K562 (cell line): ENCODE data around the gene CNOT10. TPM values are rescaled to one million over a fixed set of nuclear protein-coding genes. Genes with fewer than 3 reads are reported as not detected.

Source experiments
- ATAC-seq: fragments of 200-7000 bp; cut with Tn5 transposase; 3 replicates; pipeline ENCODE4 v1.9.1; 2020; ENCODE audit warnings: moderate library complexity
- BruUV-seq: library from RNA; stranded (reverse); fragments of 400-500 nt; replicated peaks from 2 replicates; lab custom pipeline; 2021; lab: Mats Ljungman, UMichigan
- CTCF ChIA-PET: fragments of 300-600 bp; formaldehyde crosslinking; extraction: SDS; loops from one replicate; lab custom pipeline; 2021; ENCODE audit warnings: low intra/inter-chr PET ratio; lab: Yijun Ruan, JAX
- POLR2A ChIA-PET: fragments of 300-600, 350-650 bp; sonication (Branson Sonifier 250); formaldehyde crosslinking; extraction: SDS; loops from one replicate; lab custom pipeline; 2021; ENCODE audit warnings: antibody characterized with exemption, inconsistent platforms; lab: Yijun Ruan, JAX
- DNase-seq, 4 experiments: peaks; one replicate each; pipeline versions ENCODE4 v3.0.0 to v3.0.0-alpha.2; 2011 to 2018; ENCODE audit warnings: low spot score in 3 of 4, mixed read lengths in 3 of 4; ENCODE audit errors: extremely low read depth in 1 of 4
- FAIRE-seq: peaks from 2 replicates; lab custom pipeline; 2011; peaks lifted over from hg19 to GRCh38; lab: Jason Lieb, UNC
- H2AFZ ChIP-seq: 2 replicates; pipeline ENCODE4 v1.6.0; 2011; ENCODE audit warnings: low read depth, low read length, control low read depth, inconsistent platforms
- H3K27ac ChIP-seq: fragments of 200-600 bp; 3 replicates; pipeline ENCODE4 v1.8.0; 2011; ENCODE audit warnings: low read depth, mild to moderate bottlenecking, control low read depth, inconsistent platforms, low read length, moderate library complexity, mixed read lengths; ENCODE audit errors: extremely low read depth
- H3K27me3 ChIP-seq, 2 experiments: fragments of 300-600 bp in 1 of 2; 2 replicates in 1 of 2; 3 replicates in 1 of 2; pipeline versions ENCODE4 v1.6.0 to v1.8.0; 2011; ENCODE audit warnings: inconsistent platforms in 2 of 2, low read length in 2 of 2, mild to moderate bottlenecking in 1 of 2, mixed read lengths in 1 of 2, moderate library complexity in 1 of 2; ENCODE audit not compliant: control insufficient read depth in 2 of 2, insufficient read depth in 2 of 2
- H3K36me3 ChIP-seq: fragments of 300-600 bp; 3 replicates; pipeline ENCODE4 v1.8.0; 2011; ENCODE audit warnings: mild to moderate bottlenecking, low read length, inconsistent platforms; ENCODE audit not compliant: control insufficient read depth, insufficient read depth
- H3K4me1 ChIP-seq, 2 experiments: fragments of 200-600 bp in 1 of 2; replicated peaks in 1 of 2; 2 replicates in 1 of 2; 3 replicates in 1 of 2; pipeline versions ENCODE4 v1.5.1 to v1.8.0; 2011; ENCODE audit warnings: inconsistent platforms in 2 of 2, low read length in 2 of 2, mild to moderate bottlenecking in 1 of 2, mixed read lengths in 1 of 2, moderate library complexity in 1 of 2; ENCODE audit not compliant: control insufficient read depth in 2 of 2, insufficient read depth in 2 of 2
- H3K4me2 ChIP-seq: 2 replicates; pipeline ENCODE4 v1.6.1; 2011; ENCODE audit warnings: low read length, control low read depth, inconsistent platforms, mixed read lengths; ENCODE audit not compliant: insufficient read depth
- H3K4me3 ChIP-seq: fragments of 200-600 bp; sonication (generic), shearing (Covaris generic); 2 replicates; pipeline ENCODE4 v1.5.1; 2016; ENCODE audit warnings: control low read depth, inconsistent platforms
- H3K79me2 ChIP-seq: fragments of 200-600 bp; 3 replicates; pipeline ENCODE4 v1.8.0; 2011; ENCODE audit warnings: low read length, inconsistent platforms; ENCODE audit not compliant: control insufficient read depth, insufficient read depth
- H3K9ac ChIP-seq, 2 experiments: 2 replicates each; pipeline versions ENCODE4 v1.6.0 to v1.6.1; 2011; ENCODE audit warnings: low read depth in 2 of 2, low read length in 2 of 2, control low read depth in 1 of 2, inconsistent platforms in 1 of 2, mild to moderate bottlenecking in 1 of 2, mixed read lengths in 1 of 2; ENCODE audit not compliant: insufficient read depth in 1 of 2
- H3K9me1 ChIP-seq: one replicate; pipeline ENCODE4 v1.6.0; 2011; ENCODE audit warnings: inconsistent platforms, mild to moderate bottlenecking, low read length, moderate library complexity; ENCODE audit not compliant: control insufficient read depth, insufficient read depth
- H3K9me3 ChIP-seq: replicated peaks from 2 replicates; pipeline ENCODE4 v1.5.1; 2011; ENCODE audit warnings: low read depth, low read length, inconsistent platforms; ENCODE audit not compliant: control insufficient read depth, insufficient read depth
- H4K20me1 ChIP-seq: replicated peaks from 2 replicates; pipeline ENCODE4 v1.6.1; 2011; ENCODE audit warnings: low read length, inconsistent platforms, mixed read lengths; ENCODE audit not compliant: control insufficient read depth, insufficient read depth
- ARID3B ChIP-seq: fragments of 250-450 bp; sonication (Bioruptor Pico); IDR thresholded peaks from 2 replicates; pipeline ENCODE4 v1.4.0; 2020; ENCODE audit warnings: borderline replicate concordance
- DDX20 ChIP-seq: fragments of 450-650 bp; IDR thresholded peaks from 2 replicates; pipeline ENCODE4 v1.6.1; 2016; ENCODE audit warnings: missing genetic modification characterization, low read depth, mild to moderate bottlenecking, missing compliant biosample characterization, moderate library complexity
- HNRNPL ChIP-seq: fragments of 200-400 bp; formaldehyde crosslinking; IDR thresholded peaks from 2 replicates; pipeline ENCODE4 v1.6.1; 2017; ENCODE audit warnings: low read depth, mild to moderate bottlenecking, low read length
- MGA ChIP-seq: fragments of 450-650 bp; IDR thresholded peaks from 2 replicates; pipeline ENCODE4 v1.6.1; 2016; ENCODE audit warnings: mild to moderate bottlenecking, moderate library complexity
- NFRKB ChIP-seq: fragments of 450-650 bp; IDR thresholded peaks from 2 replicates; pipeline ENCODE4 v1.6.1; 2016; ENCODE audit warnings: low read depth
- PYGO2 ChIP-seq: fragments of 450-650 bp; IDR thresholded peaks from 2 replicates; pipeline ENCODE4 v1.6.1; 2016; ENCODE audit warnings: mild to moderate bottlenecking, missing genetic modification characterization, moderate library complexity, missing compliant biosample characterization
- RBM39 ChIP-seq: fragments of 200-400 bp; formaldehyde crosslinking; optimal IDR thresholded peaks from 2 replicates; pipeline ENCODE3; 2018; ENCODE audit warnings: low read depth, low read length
- SOX6 ChIP-seq: fragments of 450-650 bp; IDR thresholded peaks from 2 replicates; pipeline ENCODE4 v1.6.1; 2014; ENCODE audit warnings: mild to moderate bottlenecking
- TAF9B ChIP-seq: fragments of 450-650 bp; IDR thresholded peaks from 2 replicates; pipeline ENCODE4 v1.6.1; 2018; ENCODE audit warnings: mild to moderate bottlenecking; ENCODE audit not compliant: partially characterized antibody
- THAP7 ChIP-seq: fragments of 250-450 bp; sonication (Bioruptor Pico); IDR thresholded peaks from 2 replicates; pipeline ENCODE4 v1.5.0; 2021
- ZNF24 ChIP-seq: fragments of 450-650 bp; IDR thresholded peaks from 2 replicates; pipeline ENCODE4 v1.6.1; 2016
- in situ Hi-C: fragments of 300-500 bp; cut with MboI; formaldehyde crosslinking; loops from 4 replicates; pipeline ENCODE4 v1.15.0; 2018; ENCODE audit warnings: inconsistent platforms, mixed read lengths
- intact Hi-C: fragments of 100-400 bp; cut with micrococcal nuclease; formaldehyde crosslinking; loops from 2 replicates; pipeline ENCODE4 v1.14.2; 2022
- polyA plus RNA-seq, 8 experiments: library from polyadenylated mRNA; depleted of rRNA in 4 of 8; stranded (reverse) in 5 of 8; unstranded in 3 of 8; fragments of >200 nt; fragmentation: Nextera tagmentation in 2 of 8; fragmentation: Illumina TruSeq in 1 of 8; extraction: Ambion mirVana in 2 of 8; extraction: Trizol in 1 of 8; gene quantifications; 2 replicates each; pipeline versions ENCODE4 v1.2.1 to v1.2.3, GENCODE V29; 2011 to 2014; ENCODE audit warnings: inconsistent platforms in 1 of 8, missing spikeins in 1 of 8
- total RNA-seq, 7 experiments: library from RNA; depleted of rRNA in 6 of 7; stranded (reverse); fragments of >200 nt in 6 of 7; fragmentation: Illumina TruSeq in 2 of 7; extraction: Trizol in 2 of 7; gene quantifications; 2 replicates each; pipeline versions ENCODE4 v1.2.1 to v1.2.3, GENCODE V29; 2011 to 2021; ENCODE audit warnings: low replicate concordance in 1 of 7

Gene CNOT10
- total and polyA plus RNA-seq, 9 of the 15 experiments (the other 6 are each of a cell fraction or from before 2014, with no cell fraction given): 35.7 to 114 (median 81.9) TPM

- no peak overlapping the region for H2AFZ ChIP-seq
- DNase-seq (no peak), FAIRE-seq (no peak), ATAC-seq (no peak)
- no peak overlapping the region for H3K27ac ChIP-seq
- ChIA-PET CTCF (interaction anchor here (0.7 kb wide), 1 partner anchor 24 kb away, joined by 3 read pairs; no protein-coding TSS in a partner anchor), POLR2A (interaction anchor here (1.5 kb wide), 1 partner anchor 13 kb away, joined by 5 read pairs; no protein-coding TSS in a partner anchor)
- H3K9me1 ChIP-seq: no peaks in the 10 kb centered on the region
- peaks cover 14 to 18% of the 10 kb centered on the region in 2 experiments for H3K27me3 ChIP-seq
- intact Hi-C loops: no loop called here
- no peaks in the 10 kb centered on the region for H3K9me3 ChIP-seq
- in situ Hi-C loops: no loop called here
- H3K4me2 ChIP-seq: no peak overlapping the region
- no peaks in the 10 kb centered on the region for H3K4me1 ChIP-seq
- no peaks in the 10 kb centered on the region for H3K79me2 ChIP-seq
- H3K36me3 ChIP-seq: no peaks in the 10 kb centered on the region
- no peaks in the 10 kb centered on the region for H4K20me1 ChIP-seq
- no peak overlapping the region for H3K9ac ChIP-seq
- no peak overlapping the region for H3K4me3 ChIP-seq
- no TSS peak for BruUV-seq
- TF ChIP-seq SOX6 (no peak), ARID3B (CRISPR knock-in tag) (no peak), PYGO2 (tag) (no peak), TAF9B (no peak), MGA (no peak), HNRNPL (no peak), RBM39 (no peak), ZNF24 (no peak), DDX20 (no peak), THAP7 (CRISPR knock-in tag) (no peak), NFRKB (no peak)
Measured at GRCh38 chr3:32644380-32644779, 40.6 kb upstream of the CNOT10 start.
